H1 (cell line): ENCODE results near the gene TMEM266. TPM values are rescaled to one million over a fixed set of nuclear protein-coding genes. Genes with fewer than 3 reads are reported as not detected.

ENCODE experiments used
- ATF3 ChIP-seq: IDR thresholded peaks from 2 replicates; pipeline ENCODE4 v1.6.1; 2011; ENCODE audit warnings: low read depth, mild to moderate bottlenecking, low read length; ENCODE audit not compliant: insufficient read depth
- BACH1 ChIP-seq: IDR thresholded peaks from 2 replicates; pipeline ENCODE4 v1.6.1; 2012; ENCODE audit warnings: low read length, improper control_type of control experiment
- CBX8 ChIP-seq: fragments of 300-800, 300-1000 bp; sonication (generic); IDR thresholded peaks from 2 replicates; pipeline ENCODE4 v1.7.1; 2016; ENCODE audit warnings: low read depth, low read length, borderline replicate concordance
- TEAD4 ChIP-seq: IDR thresholded peaks from 2 replicates; pipeline ENCODE4 v1.6.1; 2012; ENCODE audit warnings: low read depth, low read length, inconsistent platforms, mixed read lengths
- USF2 ChIP-seq: IDR thresholded peaks from 2 replicates; pipeline ENCODE4 v1.6.1; 2011; ENCODE audit warnings: low read length, improper control_type of control experiment
- polyA plus RNA-seq, 7 experiments: library from polyadenylated mRNA; depleted of rRNA in 3 of 7; stranded (reverse) in 5 of 7; unstranded in 2 of 7; fragments of >200 nt in 5 of 7; fragments of 200-250 nt in 2 of 7; gene quantifications; 1 replicate in 5 of 7; 2 replicates in 1 of 7; 4 replicates in 1 of 7; pipeline versions ENCODE4 v1.2.1 to v1.2.3, GENCODE V29; 2011 to 2013; ENCODE audit warnings: missing spikeins in 2 of 7, mixed read lengths in 2 of 7
- total RNA-seq: library from RNA; stranded (reverse); fragmentation: NEBNext Ultra II Directional; extraction: Animal tissue kit (Norgen Biotek cat#: 25700); gene quantifications from 2 replicates; pipeline ENCODE4 v1.2.1, GENCODE V29; 2021
- TF ChIP-seq, protein P1 (sequence below): IDR thresholded peaks from 2 replicates; pipeline ENCODE4 v1.6.1; 2012; ENCODE audit warnings: inconsistent platforms

TMEM266 gene
- total and polyA plus RNA-seq, 2 of the 8 experiments (the other 6 are each of a cell fraction or from before 2014, with no cell fraction given): 2.6 TPM

DNA sequence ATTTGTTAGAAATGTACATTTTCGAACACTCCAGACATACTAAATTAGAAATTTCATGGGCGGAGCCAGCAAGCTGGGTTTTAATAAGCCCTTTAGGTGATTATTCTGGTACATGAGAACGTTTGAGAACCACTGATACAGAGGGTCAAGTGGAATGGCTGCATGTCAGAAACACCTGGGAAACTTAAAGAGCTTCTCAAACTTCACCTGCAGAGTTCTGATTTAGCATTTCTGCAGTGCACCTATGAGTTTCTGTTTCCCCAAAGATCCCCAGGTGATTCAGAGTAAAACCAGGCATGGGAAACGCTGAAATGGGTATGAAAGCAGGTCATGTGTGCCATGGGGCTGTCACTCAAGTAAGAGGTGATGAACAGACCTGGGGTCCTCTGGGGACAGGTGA lies 68.1 kb downstream of the TMEM266 start (continued):
- TF ChIP-seq CBX8: no peak
- no peak for TF ChIP-seq TEAD4
- TF ChIP-seq USF2: no peak
- no peak for TF ChIP-seq BACH1
- TF ChIP-seq ATF3: no peak
- TF ChIP-seq, protein P1, sequence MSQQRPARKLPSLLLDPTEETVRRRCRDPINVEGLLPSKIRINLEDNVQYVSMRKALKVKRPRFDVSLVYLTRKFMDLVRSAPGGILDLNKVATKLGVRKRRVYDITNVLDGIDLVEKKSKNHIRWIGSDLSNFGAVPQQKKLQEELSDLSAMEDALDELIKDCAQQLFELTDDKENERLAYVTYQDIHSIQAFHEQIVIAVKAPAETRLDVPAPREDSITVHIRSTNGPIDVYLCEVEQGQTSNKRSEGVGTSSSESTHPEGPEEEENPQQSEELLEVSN: no peak
- TF ChIP-seq, all 59 proteins: peak for 0
